DND-41 (cell line): ENCODE data around the gene PTPRU.

Experiments used
- EZH2 ChIP-seq: IDR thresholded peaks from 3 replicates; pipeline ENCODE4 v1.6.1; 2012; ENCODE audit warnings: borderline replicate concordance, low read depth, mild to moderate bottlenecking, moderate library complexity, low read length, inconsistent platforms; ENCODE audit not compliant: severe bottlenecking
- TF ChIP-seq, protein P1 (sequence below): IDR thresholded peaks from 2 replicates; pipeline ENCODE4 v1.5.1; 2012; ENCODE audit warnings: borderline replicate concordance, low read length, moderate library complexity, mild to moderate bottlenecking; ENCODE audit not compliant: poor library complexity, severe bottlenecking; ENCODE audit errors: extremely low read depth

DNA sequence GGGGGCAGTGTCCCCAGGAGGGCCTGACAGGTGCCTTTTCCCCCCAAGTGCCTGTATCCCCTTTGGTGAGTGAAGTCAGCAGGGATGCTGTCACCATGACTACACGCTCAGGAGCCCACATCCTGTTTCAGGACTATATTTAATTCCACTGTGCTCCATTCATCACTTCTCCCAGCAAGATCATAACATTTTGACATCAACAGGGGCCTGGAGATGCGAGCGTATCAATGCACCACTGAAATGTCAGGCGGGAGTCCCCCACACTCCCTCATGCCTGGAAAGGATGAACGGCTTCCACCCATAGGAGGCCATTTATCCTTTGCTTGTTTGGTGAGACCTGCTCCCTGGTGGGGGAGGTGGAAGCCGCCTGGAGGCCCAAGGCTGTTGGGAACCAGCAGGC, 119.1 kb downstream of the PTPRU start:
- TF ChIP-seq, protein P1, sequence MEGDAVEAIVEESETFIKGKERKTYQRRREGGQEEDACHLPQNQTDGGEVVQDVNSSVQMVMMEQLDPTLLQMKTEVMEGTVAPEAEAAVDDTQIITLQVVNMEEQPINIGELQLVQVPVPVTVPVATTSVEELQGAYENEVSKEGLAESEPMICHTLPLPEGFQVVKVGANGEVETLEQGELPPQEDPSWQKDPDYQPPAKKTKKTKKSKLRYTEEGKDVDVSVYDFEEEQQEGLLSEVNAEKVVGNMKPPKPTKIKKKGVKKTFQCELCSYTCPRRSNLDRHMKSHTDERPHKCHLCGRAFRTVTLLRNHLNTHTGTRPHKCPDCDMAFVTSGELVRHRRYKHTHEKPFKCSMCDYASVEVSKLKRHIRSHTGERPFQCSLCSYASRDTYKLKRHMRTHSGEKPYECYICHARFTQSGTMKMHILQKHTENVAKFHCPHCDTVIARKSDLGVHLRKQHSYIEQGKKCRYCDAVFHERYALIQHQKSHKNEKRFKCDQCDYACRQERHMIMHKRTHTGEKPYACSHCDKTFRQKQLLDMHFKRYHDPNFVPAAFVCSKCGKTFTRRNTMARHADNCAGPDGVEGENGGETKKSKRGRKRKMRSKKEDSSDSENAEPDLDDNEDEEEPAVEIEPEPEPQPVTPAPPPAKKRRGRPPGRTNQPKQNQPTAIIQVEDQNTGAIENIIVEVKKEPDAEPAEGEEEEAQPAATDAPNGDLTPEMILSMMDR = no peak
- TF ChIP-seq EZH2 = no peak
